A673 (cell line): Measurements from ENCODE around the gene KRT40. TPM values are rescaled to one million over a fixed set of nuclear protein-coding genes. Genes with fewer than 3 reads are reported as not detected.

ENCODE experiments used
- BruUV-seq: library from RNA; stranded (reverse); fragments of 400-500 nt; replicated peaks from 2 replicates; lab custom pipeline; 2021; lab: Mats Ljungman, UMichigan
- CTCF ChIA-PET: fragments of 300-600 bp; sonication (Branson Sonifier 250); formaldehyde crosslinking; loops from one replicate; lab custom pipeline; 2022; ENCODE audit warnings: antibody characterized with exemption; lab: Charles Lee
- POLR2A ChIA-PET: fragments of 300-600 bp; sonication (Branson Sonifier 250); formaldehyde crosslinking; loops from one replicate; lab custom pipeline; 2022; ENCODE audit warnings: antibody characterized with exemption; ENCODE audit not compliant: low non-redundant PET; lab: Charles Lee
- DNase-seq: peaks from one replicate; pipeline ENCODE4 v3.0.0-alpha.2; 2015; ENCODE audit warnings: low spot score
- H3K27ac ChIP-seq: fragments of 200-600 bp; sonication (generic); 2 replicates; pipeline ENCODE4 v1.5.1; 2016; ENCODE audit warnings: mixed run types, low read depth, mild to moderate bottlenecking, mixed read lengths, antibody characterized with exemption, low read length; ENCODE audit not compliant: poor library complexity, severe bottlenecking
- H3K27me3 ChIP-seq: fragments of 200-600 bp; sonication (generic); replicated peaks from 2 replicates; pipeline ENCODE4 v1.6.1; 2017; ENCODE audit warnings: mixed run types, low read depth, mild to moderate bottlenecking, mixed read lengths, antibody characterized with exemption, low read length; ENCODE audit not compliant: insufficient read depth, poor library complexity
- H3K36me3 ChIP-seq: fragments of 200-600 bp; sonication (generic); 2 replicates; pipeline ENCODE4 v1.6.1; 2016; ENCODE audit warnings: mixed run types, mild to moderate bottlenecking, mixed read lengths, antibody characterized with exemption, low read length; ENCODE audit not compliant: insufficient read depth, poor library complexity, severe bottlenecking
- H3K4me1 ChIP-seq: fragments of 200-600 bp; sonication (generic); 2 replicates; pipeline ENCODE4 v1.6.1; 2017; ENCODE audit warnings: mixed run types, mild to moderate bottlenecking, mixed read lengths, antibody characterized with exemption, low read length; ENCODE audit not compliant: insufficient read depth, poor library complexity, severe bottlenecking
- H3K4me3 ChIP-seq: fragments of 200-600 bp; sonication (generic); 2 replicates; pipeline ENCODE4 v1.5.1; 2016; ENCODE audit warnings: low read depth, mixed run types, mild to moderate bottlenecking, mixed read lengths, low read length; ENCODE audit not compliant: poor library complexity, severe bottlenecking
- H3K9me3 ChIP-seq: fragments of 200-600 bp; sonication (generic); 2 replicates; pipeline ENCODE4 v1.6.1; 2016; ENCODE audit warnings: mixed run types, low read depth, mild to moderate bottlenecking, mixed read lengths, antibody characterized with exemption, low read length; ENCODE audit not compliant: poor library complexity, severe bottlenecking
- CTCF ChIP-seq: fragments of 300-800, 200-600 bp; sonication (generic); conservative IDR thresholded peaks from 2 replicates; pipeline ENCODE4 v1.5.1; 2017; ENCODE audit warnings: low read depth, mild to moderate bottlenecking, antibody characterized with exemption, low read length, moderate library complexity, mixed read lengths
- EZH2 ChIP-seq: fragments of 200-600 bp; sonication (generic); IDR thresholded peaks from 2 replicates; pipeline ENCODE4 v1.6.1; 2017; ENCODE audit warnings: borderline replicate concordance, low read depth, mild to moderate bottlenecking, mixed read lengths, antibody characterized with exemption, low read length; ENCODE audit not compliant: poor library complexity, severe bottlenecking
- intact Hi-C: fragments of 100-400 bp; cut with micrococcal nuclease; formaldehyde crosslinking; loops from one replicate; pipeline ENCODE4 v1.10.0; 2022; ENCODE audit not compliant: unreplicated experiment
- total RNA-seq: library from RNA; stranded (reverse); gene quantifications from 2 replicates; pipeline ENCODE4 v1.2.3, GENCODE V29; 2021

Gene KRT40
- total RNA-seq, 1 experiment from 2014 or later = 1.1 TPM

- TF ChIP-seq EZH2 (no peak), CTCF (no peak)
- BruUV-seq = no TSS peak
- POLR2A ChIA-PET = no interaction called here
- CTCF ChIA-PET = no interaction called here
- H3K27ac ChIP-seq = no peak overlapping the region
- no peak overlapping the region for H3K4me3 ChIP-seq
- H3K36me3 ChIP-seq = no peaks in the 10 kb centered on the region
- no peaks in the 10 kb centered on the region for H3K27me3 ChIP-seq
- H3K9me3 ChIP-seq = no peaks in the 10 kb centered on the region
- intact Hi-C loops = no loop called here
- H3K4me1 ChIP-seq = no peaks in the 10 kb centered on the region
- no peak for DNase-seq
These were observed 4.0 kb downstream of the KRT40 start for GRCh38 chr17:40980117-40980516.

GRCh38 chr17:40978575-40979151 lies 5.5 kb downstream of the KRT40 start:
- ChIA-PET POLR2A (no interaction called here), CTCF (no interaction called here)
- no peak for DNase-seq
- no peaks in the 10 kb centered on the region for H3K27me3 ChIP-seq
- no peaks in the 10 kb centered on the region for H3K9me3 ChIP-seq
- H3K4me3 ChIP-seq = no peak overlapping the region
- no peak for TF ChIP-seq CTCF
- TF ChIP-seq EZH2 = no peak
- BruUV-seq = no TSS peak
- H3K27ac ChIP-seq = no peak overlapping the region
- intact Hi-C loops = no loop called here
- no peaks in the 10 kb centered on the region for H3K36me3 ChIP-seq
- H3K4me1 ChIP-seq = no peaks in the 10 kb centered on the region

- BruUV-seq = no TSS peak
- Histone ChIP-seq H3K4me1 (no peaks in the 10 kb centered on the region), H3K27me3 (no peaks in the 10 kb centered on the region), H3K36me3 (no peaks in the 10 kb centered on the region), H3K9me3 (no peaks in the 10 kb centered on the region), H3K27ac (no peak overlapping the region), H3K4me3 (no peak overlapping the region)
- POLR2A ChIA-PET = no interaction called here
- no peak for DNase-seq
- intact Hi-C loops = no loop called here
- TF ChIP-seq EZH2 = no peak
- TF ChIP-seq CTCF = no peak
- CTCF ChIA-PET = no interaction called here
These were observed 8.6 kb downstream of the KRT40 start for GRCh38 chr17:40975516-40975915.
